Measurements from ENCODE around the gene NUMB. TPM values are rescaled to one million over a fixed set of nuclear protein-coding genes. Genes with fewer than 3 reads are reported as not detected.

The NUMB gene
- total RNA-seq, 1 experiment from 2014 or later: 41.1 TPM

- no peaks in the 10 kb centered on the region for H3K27me3 ChIP-seq (ENCODE audit: low read length)
- no peaks in the 10 kb centered on the region for H3K9me3 ChIP-seq (ENCODE audit: low read length)
- no peak overlapping the region for H3K4me3 ChIP-seq (ENCODE audit: low read length)
- no peak overlapping the region for H3K27ac ChIP-seq (ENCODE audit: low read length)
- no peaks in the 10 kb centered on the region for H3K4me1 ChIP-seq (ENCODE audit: low read length)
- H3K79me2 ChIP-seq (ENCODE audit: low read length): no peaks in the 10 kb centered on the region; the same call in 1 of the 2 replicates
- H3K36me3 ChIP-seq (ENCODE audit: insufficient read depth, low read length): no peaks in the 10 kb centered on the region
- no peaks in the 10 kb centered on the region for H4K20me1 ChIP-seq (ENCODE audit: insufficient read depth, low read depth, low read length)
- DNase-seq: no peak
- no peak overlapping the region for H2AFZ ChIP-seq (ENCODE audit: low read length)
- no peak overlapping the region for H3K4me2 ChIP-seq (ENCODE audit: low read depth, low read length, poor library complexity, severe bottlenecking)
- no peak overlapping the region for H3K9ac ChIP-seq (ENCODE audit: low read length)
- no peaks in the 10 kb centered on the region for H3K9me2 ChIP-seq (replicated peaks; ENCODE audit: insufficient read depth, low read length)
Observed at GRCh38 chr14:73339206-73339605, 119.1 kb downstream of the NUMB start.

DNA sequence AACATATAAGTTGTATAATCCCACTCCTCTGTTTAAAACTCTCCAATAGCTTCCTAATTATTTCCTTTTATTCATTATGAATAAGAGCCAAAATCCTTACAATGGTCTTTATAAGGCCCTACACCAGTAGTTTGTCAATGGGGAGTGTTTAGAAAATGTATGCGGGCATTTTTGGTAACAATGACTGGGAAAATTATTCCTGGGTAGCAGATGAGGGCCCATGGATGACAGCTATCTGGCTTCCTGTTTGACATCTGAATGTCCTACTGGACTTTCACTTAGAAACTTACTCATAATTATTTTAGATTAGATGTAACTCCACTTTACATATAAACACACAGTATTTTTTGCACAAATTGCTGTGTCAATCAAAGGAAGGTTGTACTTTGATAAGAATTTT is 119.8 kb downstream of the NUMB start:
- H3K4me2 ChIP-seq (ENCODE audit: low read depth, low read length, poor library complexity, severe bottlenecking): no peak overlapping the region
- no peaks in the 10 kb centered on the region for H3K4me1 ChIP-seq (ENCODE audit: low read length)
- H3K4me3 ChIP-seq (ENCODE audit: low read length): no peak overlapping the region
- H3K79me2 ChIP-seq (ENCODE audit: low read length): no peaks in the 10 kb centered on the region; the same call in 1 of the 2 replicates
- H3K27me3 ChIP-seq (ENCODE audit: low read length): no peaks in the 10 kb centered on the region
- H4K20me1 ChIP-seq (ENCODE audit: insufficient read depth, low read depth, low read length): no peaks in the 10 kb centered on the region
- no peak for DNase-seq
- no peak overlapping the region for H2AFZ ChIP-seq (ENCODE audit: low read length)
- no peak overlapping the region for H3K9ac ChIP-seq (ENCODE audit: low read length)
- no peaks in the 10 kb centered on the region for H3K9me3 ChIP-seq (ENCODE audit: low read length)
- H3K27ac ChIP-seq (ENCODE audit: low read length): no peak overlapping the region
- no peaks in the 10 kb centered on the region for H3K9me2 ChIP-seq (replicated peaks; ENCODE audit: insufficient read depth, low read length)
- no peaks in the 10 kb centered on the region for H3K36me3 ChIP-seq (ENCODE audit: insufficient read depth, low read length)

- H2AFZ ChIP-seq (ENCODE audit: low read length): no peak overlapping the region
- H3K27me3 ChIP-seq (ENCODE audit: low read length): no peaks in the 10 kb centered on the region
- H3K9me3 ChIP-seq (ENCODE audit: low read length): no peaks in the 10 kb centered on the region
- no peak overlapping the region for H3K4me2 ChIP-seq (ENCODE audit: low read depth, low read length, poor library complexity, severe bottlenecking)
- H3K4me3 ChIP-seq (ENCODE audit: low read length): no peak overlapping the region
- no peaks in the 10 kb centered on the region for H4K20me1 ChIP-seq (ENCODE audit: insufficient read depth, low read depth, low read length)
- H3K9me2 ChIP-seq (replicated peaks; ENCODE audit: insufficient read depth, low read length): no peaks in the 10 kb centered on the region
- H3K36me3 ChIP-seq (ENCODE audit: insufficient read depth, low read length): no peaks in the 10 kb centered on the region
- no peak overlapping the region for H3K9ac ChIP-seq (ENCODE audit: low read length)
- DNase-seq: no peak
- H3K4me1 ChIP-seq (ENCODE audit: low read length): peaks cover 17% of the 10 kb centered on the region
- no peak overlapping the region for H3K27ac ChIP-seq (ENCODE audit: low read length)
- H3K79me2 ChIP-seq (ENCODE audit: low read length): no peaks in the 10 kb centered on the region
Observed at GRCh38 chr14:73333031-73333430, 125.3 kb downstream of the NUMB start.

GRCh38 chr14:73325630-73326299 is 132.6 kb downstream of the NUMB start:
- no peaks in the 10 kb centered on the region for H3K79me2 ChIP-seq (ENCODE audit: low read length)
- H2AFZ ChIP-seq (ENCODE audit: low read length): no peak overlapping the region
- no peak overlapping the region for H3K27ac ChIP-seq (ENCODE audit: low read length)
- H3K4me1 ChIP-seq (ENCODE audit: low read length): peaks cover 17% of the 10 kb centered on the region
- no peaks in the 10 kb centered on the region for H3K36me3 ChIP-seq (ENCODE audit: insufficient read depth, low read length)
- no peaks in the 10 kb centered on the region for H3K9me3 ChIP-seq (ENCODE audit: low read length)
- DNase-seq: no peak
- no peaks in the 10 kb centered on the region for H3K9me2 ChIP-seq (replicated peaks; ENCODE audit: insufficient read depth, low read length)
- no peak overlapping the region for H3K4me3 ChIP-seq (ENCODE audit: low read length)
- no peaks in the 10 kb centered on the region for H3K27me3 ChIP-seq (ENCODE audit: low read length)
- H3K9ac ChIP-seq (ENCODE audit: low read length): no peak overlapping the region
- H4K20me1 ChIP-seq (ENCODE audit: insufficient read depth, low read depth, low read length): no peaks in the 10 kb centered on the region
- no peak overlapping the region for H3K4me2 ChIP-seq (ENCODE audit: low read depth, low read length, poor library complexity, severe bottlenecking)

DNA sequence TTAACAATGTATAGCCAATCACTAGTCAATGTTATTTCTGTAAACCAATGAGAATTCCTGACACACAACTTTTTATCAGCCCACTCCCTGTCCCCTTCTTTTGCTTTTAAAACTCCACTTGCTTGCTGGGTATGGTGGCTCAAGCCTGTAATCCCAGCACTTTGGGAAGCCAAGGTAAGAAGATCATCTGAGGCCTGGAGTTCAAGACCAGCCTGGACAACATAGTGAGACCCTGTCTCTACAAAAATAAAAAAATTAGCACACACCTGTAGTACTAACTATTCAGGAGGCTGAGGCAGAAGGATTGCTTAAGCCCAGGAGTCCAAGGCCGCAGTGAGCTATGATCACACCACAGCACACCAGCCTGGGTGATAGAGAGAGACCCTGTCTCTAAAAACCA is 133.3 kb downstream of the NUMB start:
- no peak overlapping the region for H2AFZ ChIP-seq (ENCODE audit: low read length)
- no peaks in the 10 kb centered on the region for H3K9me2 ChIP-seq (replicated peaks; ENCODE audit: insufficient read depth, low read length)
- H3K4me3 ChIP-seq (ENCODE audit: low read length): no peak overlapping the region
- no peaks in the 10 kb centered on the region for H3K27me3 ChIP-seq (ENCODE audit: low read length)
- no peak for DNase-seq
- no peaks in the 10 kb centered on the region for H3K36me3 ChIP-seq (ENCODE audit: insufficient read depth, low read length)
- H3K9ac ChIP-seq (ENCODE audit: low read length): no peak overlapping the region
- H3K27ac ChIP-seq (ENCODE audit: low read length): no peak overlapping the region
- no peaks in the 10 kb centered on the region for H3K9me3 ChIP-seq (ENCODE audit: low read length)
- no peak overlapping the region for H3K4me2 ChIP-seq (ENCODE audit: low read depth, low read length, poor library complexity, severe bottlenecking)
- peaks cover 11% of the 10 kb centered on the region for H3K4me1 ChIP-seq (ENCODE audit: low read length)
- no peaks in the 10 kb centered on the region for H4K20me1 ChIP-seq (ENCODE audit: insufficient read depth, low read depth, low read length)
- H3K79me2 ChIP-seq (ENCODE audit: low read length): no peaks in the 10 kb centered on the region

DNA sequence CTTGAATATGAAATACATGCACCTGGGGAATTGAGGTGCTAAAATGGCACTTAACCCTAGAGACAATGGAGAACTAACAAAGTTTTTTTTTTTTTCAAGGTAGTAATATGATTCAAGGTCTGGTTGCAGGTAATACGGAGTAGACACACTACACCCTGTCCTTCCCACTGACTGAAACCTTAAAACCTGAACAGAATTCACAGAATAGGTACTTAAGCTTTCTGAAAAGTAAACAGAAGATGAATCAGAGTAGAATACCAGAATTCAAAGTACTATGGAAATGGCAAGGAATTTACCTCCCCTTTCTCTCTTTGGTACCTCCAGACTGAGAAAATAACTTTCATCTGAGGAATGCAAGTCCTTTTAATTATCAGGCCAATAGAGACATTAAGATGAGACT is 133.8 kb downstream of the NUMB start:
- Histone ChIP-seq H3K4me3 (ENCODE audit: low read length) (no peak overlapping the region), H3K27ac (ENCODE audit: low read length) (no peak overlapping the region), H4K20me1 (ENCODE audit: insufficient read depth, low read depth, low read length) (no peaks in the 10 kb centered on the region), H3K9ac (ENCODE audit: low read length) (no peak overlapping the region), H2AFZ (ENCODE audit: low read length) (no peak overlapping the region), H3K36me3 (ENCODE audit: insufficient read depth, low read length) (no peaks in the 10 kb centered on the region), H3K4me1 (ENCODE audit: low read length) (peaks cover 6% of the 10 kb centered on the region), H3K79me2 (ENCODE audit: low read length) (no peaks in the 10 kb centered on the region), H3K4me2 (ENCODE audit: low read depth, low read length, poor library complexity, severe bottlenecking) (no peak overlapping the region), H3K9me3 (ENCODE audit: low read length) (no peaks in the 10 kb centered on the region), H3K27me3 (ENCODE audit: low read length) (no peaks in the 10 kb centered on the region), H3K9me2 (replicated peaks; ENCODE audit: insufficient read depth, low read length) (no peaks in the 10 kb centered on the region)
- DNase-seq: no peak

- Histone ChIP-seq H3K36me3 (ENCODE audit: insufficient read depth, low read length) (no peaks in the 10 kb centered on the region), H3K27me3 (ENCODE audit: low read length) (no peaks in the 10 kb centered on the region), H3K9me2 (replicated peaks; ENCODE audit: insufficient read depth, low read length) (no peaks in the 10 kb centered on the region), H3K4me3 (ENCODE audit: low read length) (no peak overlapping the region), H2AFZ (ENCODE audit: low read length) (no peak overlapping the region), H3K9ac (ENCODE audit: low read length) (no peak overlapping the region), H3K4me2 (ENCODE audit: low read depth, low read length, poor library complexity, severe bottlenecking) (no peak overlapping the region), H3K79me2 (ENCODE audit: low read length) (no peaks in the 10 kb centered on the region), H3K9me3 (ENCODE audit: low read length) (no peaks in the 10 kb centered on the region), H3K27ac (ENCODE audit: low read length) (no peak overlapping the region), H3K4me1 (ENCODE audit: low read length) (no peaks in the 10 kb centered on the region), H4K20me1 (ENCODE audit: insufficient read depth, low read depth, low read length) (no peaks in the 10 kb centered on the region)
- DNase-seq: no peak
Observed at GRCh38 chr14:73323896-73324399, 134.4 kb downstream of the NUMB start.

DNA sequence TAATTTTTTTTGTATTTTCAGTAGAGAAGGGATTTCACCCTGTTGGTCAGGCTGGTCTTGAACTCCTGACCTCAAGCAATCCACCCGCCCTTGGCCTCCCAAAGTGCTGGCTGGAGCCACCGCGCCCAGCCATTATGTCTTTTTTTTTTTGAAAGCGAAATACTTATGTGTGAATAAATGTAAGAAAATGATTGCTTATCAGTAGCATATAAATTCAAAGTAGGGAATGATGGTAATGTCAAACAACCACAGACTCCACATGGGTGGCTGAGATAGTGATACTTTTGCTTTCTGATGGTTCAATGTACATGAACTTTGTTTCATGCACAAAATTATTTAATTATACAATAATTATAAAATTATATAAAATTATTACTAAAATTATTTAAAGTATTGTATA is 145.2 kb downstream of the NUMB start:
- H3K27me3 ChIP-seq (ENCODE audit: low read length): no peaks in the 10 kb centered on the region
- H2AFZ ChIP-seq (ENCODE audit: low read length): no peak overlapping the region
- H3K4me1 ChIP-seq (ENCODE audit: low read length): peaks cover 12% of the 10 kb centered on the region
- no peak for DNase-seq
- H3K9me2 ChIP-seq (replicated peaks; ENCODE audit: insufficient read depth, low read length): no peaks in the 10 kb centered on the region
- no peak overlapping the region for H3K27ac ChIP-seq (ENCODE audit: low read length)
- no peaks in the 10 kb centered on the region for H3K9me3 ChIP-seq (ENCODE audit: low read length)
- no peak overlapping the region for H3K9ac ChIP-seq (ENCODE audit: low read length)
- H3K4me3 ChIP-seq (ENCODE audit: low read length): no peak overlapping the region
- H3K79me2 ChIP-seq (ENCODE audit: low read length): no peaks in the 10 kb centered on the region
- H3K36me3 ChIP-seq (ENCODE audit: insufficient read depth, low read length): no peaks in the 10 kb centered on the region
- no peaks in the 10 kb centered on the region for H4K20me1 ChIP-seq (ENCODE audit: insufficient read depth, low read depth, low read length)
- no peak overlapping the region for H3K4me2 ChIP-seq (ENCODE audit: low read depth, low read length, poor library complexity, severe bottlenecking)
